Lower leg skin (tissue), 3 donors: ENCODE measurements around the gene RNLS.

Experiments
- POLR2A ChIP-seq, 2 donors: fragments of 450-650 bp; IDR thresholded peaks; one replicate each; pipeline ENCODE4 v1.6.1; 2016 to 2017; ENCODE audit warnings: antibody characterized with exemption in 2 of 2, mild to moderate bottlenecking in 1 of 2, moderate library complexity in 1 of 2
- TF ChIP-seq, protein P1 (sequence below), 3 donors: fragments of 450-650 bp; IDR thresholded peaks; one replicate each; pipeline ENCODE4 v1.5.1; 2016; ENCODE audit warnings: antibody characterized with exemption in 3 of 3, mild to moderate bottlenecking in 3 of 3, moderate library complexity in 2 of 3

- TF ChIP-seq, protein P1, sequence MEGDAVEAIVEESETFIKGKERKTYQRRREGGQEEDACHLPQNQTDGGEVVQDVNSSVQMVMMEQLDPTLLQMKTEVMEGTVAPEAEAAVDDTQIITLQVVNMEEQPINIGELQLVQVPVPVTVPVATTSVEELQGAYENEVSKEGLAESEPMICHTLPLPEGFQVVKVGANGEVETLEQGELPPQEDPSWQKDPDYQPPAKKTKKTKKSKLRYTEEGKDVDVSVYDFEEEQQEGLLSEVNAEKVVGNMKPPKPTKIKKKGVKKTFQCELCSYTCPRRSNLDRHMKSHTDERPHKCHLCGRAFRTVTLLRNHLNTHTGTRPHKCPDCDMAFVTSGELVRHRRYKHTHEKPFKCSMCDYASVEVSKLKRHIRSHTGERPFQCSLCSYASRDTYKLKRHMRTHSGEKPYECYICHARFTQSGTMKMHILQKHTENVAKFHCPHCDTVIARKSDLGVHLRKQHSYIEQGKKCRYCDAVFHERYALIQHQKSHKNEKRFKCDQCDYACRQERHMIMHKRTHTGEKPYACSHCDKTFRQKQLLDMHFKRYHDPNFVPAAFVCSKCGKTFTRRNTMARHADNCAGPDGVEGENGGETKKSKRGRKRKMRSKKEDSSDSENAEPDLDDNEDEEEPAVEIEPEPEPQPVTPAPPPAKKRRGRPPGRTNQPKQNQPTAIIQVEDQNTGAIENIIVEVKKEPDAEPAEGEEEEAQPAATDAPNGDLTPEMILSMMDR (IDR thresholded peaks at IDR 0.05) = no peak
- TF ChIP-seq POLR2A (IDR thresholded peaks at IDR 0.05) = no peak
These were observed 336.4 kb downstream of the RNLS start for GRCh38 chr10:88246675-88247074.
